Esophagus squamous epithelium (tissue), 4 donors: ENCODE results near the gene ANKS1A.

Experiments
- POLR2A ChIP-seq, 4 donors: fragments of 450-650 bp; IDR thresholded peaks; one replicate each; pipeline ENCODE4 v1.6.1; 2017; ENCODE audit warnings: antibody characterized with exemption in 4 of 4, mild to moderate bottlenecking in 4 of 4, moderate library complexity in 3 of 4
- TF ChIP-seq, protein P1 (sequence below), 6 experiments: fragments of 450-650 bp in 4 of 6; fragments of 200-600 bp in 2 of 6; sonication (generic) in 2 of 6; IDR thresholded peaks; one replicate each; pipeline ENCODE4 v1.5.1; 2016 to 2019; ENCODE audit warnings: antibody characterized with exemption in 6 of 6, mild to moderate bottlenecking in 4 of 6, moderate library complexity in 4 of 6

- TF ChIP-seq POLR2A (IDR thresholded peaks at IDR 0.05) = no peak
- TF ChIP-seq, protein P1, sequence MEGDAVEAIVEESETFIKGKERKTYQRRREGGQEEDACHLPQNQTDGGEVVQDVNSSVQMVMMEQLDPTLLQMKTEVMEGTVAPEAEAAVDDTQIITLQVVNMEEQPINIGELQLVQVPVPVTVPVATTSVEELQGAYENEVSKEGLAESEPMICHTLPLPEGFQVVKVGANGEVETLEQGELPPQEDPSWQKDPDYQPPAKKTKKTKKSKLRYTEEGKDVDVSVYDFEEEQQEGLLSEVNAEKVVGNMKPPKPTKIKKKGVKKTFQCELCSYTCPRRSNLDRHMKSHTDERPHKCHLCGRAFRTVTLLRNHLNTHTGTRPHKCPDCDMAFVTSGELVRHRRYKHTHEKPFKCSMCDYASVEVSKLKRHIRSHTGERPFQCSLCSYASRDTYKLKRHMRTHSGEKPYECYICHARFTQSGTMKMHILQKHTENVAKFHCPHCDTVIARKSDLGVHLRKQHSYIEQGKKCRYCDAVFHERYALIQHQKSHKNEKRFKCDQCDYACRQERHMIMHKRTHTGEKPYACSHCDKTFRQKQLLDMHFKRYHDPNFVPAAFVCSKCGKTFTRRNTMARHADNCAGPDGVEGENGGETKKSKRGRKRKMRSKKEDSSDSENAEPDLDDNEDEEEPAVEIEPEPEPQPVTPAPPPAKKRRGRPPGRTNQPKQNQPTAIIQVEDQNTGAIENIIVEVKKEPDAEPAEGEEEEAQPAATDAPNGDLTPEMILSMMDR (IDR thresholded peaks at IDR 0.05) = no peak
These were observed 197.2 kb downstream of the ANKS1A start for GRCh38 chr6:35086282-35086632.
